ENCODE data around the gene TSN.
A peak's percentile ranks its signal among the peaks of the same experiment; 100 is the strongest.
"Not testable (repeated sequence)": the region's sequence is repeated elsewhere in the genome, so short reads cannot be mapped to it uniquely, and the experiment has no call there.

TSN gene

GRCh38 chr2:121734544-121734943 lies 20.9 kb upstream of the TSN start:
- H3K4me1 Mint-ChIP-seq (ENCODE audit: low read depth) = peaks cover 57% of the 10 kb centered on the region
- peak overlapping the region; percentile 98 for H3K4me3 Mint-ChIP-seq
- H3K36me3 Mint-ChIP-seq (ENCODE audit: low read depth) = peaks cover 58% of the 10 kb centered on the region

GRCh38 chr2:121735518-121736074 lies 19.9 kb upstream of the TSN start:
- Mint-ChIP-seq H3K27ac (peak overlapping the region; percentile 94), H3K4me3 (peak overlapping the region; percentile 98), H3K4me1 (ENCODE audit: low read depth) (peaks cover 56% of the 10 kb centered on the region), H3K36me3 (ENCODE audit: low read depth) (peaks cover 49% of the 10 kb centered on the region), H3K27me3 (no peaks in the 10 kb centered on the region), H3K9me3 (no peaks in the 10 kb centered on the region)

More at GRCh38 chr2:121734544-121734943, 20.9 kb upstream of the TSN start:
- H3K9me3 Mint-ChIP-seq, H3K27me3 Mint-ChIP-seq: not testable (repeated sequence)
- peak overlapping the region; percentile 49 for H3K27ac Mint-ChIP-seq

GRCh38 chr2:121736140-121736461 lies 19.4 kb upstream of the TSN start:
- Mint-ChIP-seq H3K4me3 (peak overlapping the region; percentile 98), H3K36me3 (ENCODE audit: low read depth) (peaks cover 44% of the 10 kb centered on the region), H3K9me3 (no peaks in the 10 kb centered on the region), H3K4me1 (ENCODE audit: low read depth) (peaks cover 51% of the 10 kb centered on the region), H3K27me3 (no peaks in the 10 kb centered on the region), H3K27ac (peak overlapping the region; percentile 94)

GRCh38 chr2:121736462-121737336 lies 18.8 kb upstream of the TSN start, which contains the start of gene NIFK:
NIFK (minus strand) TSS chr2:121736875; CDS start chr2:121736850, 25 bp downstream.
- Mint-ChIP-seq H3K27ac (peak within 1 kb of the TSS; percentile 94), H3K9me3 (no peaks in the 10 kb centered on the region), H3K4me3 (peak within 1 kb of the TSS; percentile 98), H3K27me3 (no peaks in the 10 kb centered on the region), H3K36me3 (ENCODE audit: low read depth) (peaks cover 38% of the 10 kb centered on the region), H3K4me1 (ENCODE audit: low read depth) (peaks cover 45% of the 10 kb centered on the region)

- H3K4me3 Mint-ChIP-seq = no peak overlapping the region
- peaks cover 8% of the 10 kb centered on the region for H3K36me3 Mint-ChIP-seq (ENCODE audit: low read depth)
- no peaks in the 10 kb centered on the region for H3K27me3 Mint-ChIP-seq
- no peak overlapping the region for H3K27ac Mint-ChIP-seq
- H3K9me3 Mint-ChIP-seq = no peaks in the 10 kb centered on the region
- peaks cover 32% of the 10 kb centered on the region for H3K4me1 Mint-ChIP-seq (ENCODE audit: low read depth)
Observed at GRCh38 chr2:121740973-121741372, 14.5 kb upstream of the TSN start.

- Mint-ChIP-seq H3K36me3 (ENCODE audit: low read depth) (peaks cover 3% of the 10 kb centered on the region), H3K9me3 (no peaks in the 10 kb centered on the region), H3K4me1 (ENCODE audit: low read depth) (peaks cover 36% of the 10 kb centered on the region), H3K27ac (peak overlapping the region; percentile 3), H3K27me3 (no peaks in the 10 kb centered on the region), H3K4me3 (no peak overlapping the region)
Observed at GRCh38 chr2:121741450-121741849, 14.0 kb upstream of the TSN start.

GRCh38 chr2:121746071-121746578 lies 9.3 kb upstream of the TSN start:
- H3K9me3 Mint-ChIP-seq = no peaks in the 10 kb centered on the region
- no peaks in the 10 kb centered on the region for H3K27me3 Mint-ChIP-seq
- H3K36me3 Mint-ChIP-seq (ENCODE audit: low read depth) = no peaks in the 10 kb centered on the region
- H3K4me1 Mint-ChIP-seq (ENCODE audit: low read depth) = peaks cover 28% of the 10 kb centered on the region
- H3K27ac Mint-ChIP-seq = peak overlapping the region; percentile 90
- H3K4me3 Mint-ChIP-seq = peak overlapping the region; percentile 24

- Mint-ChIP-seq H3K4me3 (no peak overlapping the region), H3K27ac (no peak overlapping the region), H3K36me3 (ENCODE audit: low read depth) (no peaks in the 10 kb centered on the region), H3K4me1 (ENCODE audit: low read depth) (peaks cover 28% of the 10 kb centered on the region), H3K9me3 (no peaks in the 10 kb centered on the region), H3K27me3 (no peaks in the 10 kb centered on the region)
Observed at GRCh38 chr2:121748202-121748601, 7.2 kb upstream of the TSN start.

GRCh38 chr2:121754851-121755236 lies 607 bp upstream of the TSN start:
- no peaks in the 10 kb centered on the region for H3K9me3 Mint-ChIP-seq
- H3K27ac Mint-ChIP-seq = peak overlapping the region; percentile 97
- H3K36me3 Mint-ChIP-seq (ENCODE audit: low read depth) = peaks cover 25% of the 10 kb centered on the region
- peaks cover 42% of the 10 kb centered on the region for H3K4me1 Mint-ChIP-seq (ENCODE audit: low read depth)
- H3K4me3 Mint-ChIP-seq = peak overlapping the region; percentile 91
- no peaks in the 10 kb centered on the region for H3K27me3 Mint-ChIP-seq

GRCh38 chr2:121764681-121765228 lies 9.3 kb downstream of the TSN start:
- H3K27ac Mint-ChIP-seq = peak overlapping the region; percentile 50
- peaks cover 7% of the 10 kb centered on the region for H3K4me1 Mint-ChIP-seq (ENCODE audit: low read depth)
- no peak overlapping the region for H3K4me3 Mint-ChIP-seq
- no peaks in the 10 kb centered on the region for H3K27me3 Mint-ChIP-seq
- H3K9me3 Mint-ChIP-seq = no peaks in the 10 kb centered on the region
- H3K36me3 Mint-ChIP-seq (ENCODE audit: low read depth) = peaks cover 78% of the 10 kb centered on the region

GRCh38 chr2:121766624-121767023 lies 11.2 kb downstream of the TSN start:
- Mint-ChIP-seq H3K9me3 (no peaks in the 10 kb centered on the region), H3K4me3 (no peak overlapping the region), H3K27me3 (no peaks in the 10 kb centered on the region), H3K27ac (no peak overlapping the region), H3K4me1 (ENCODE audit: low read depth) (no peaks in the 10 kb centered on the region), H3K36me3 (ENCODE audit: low read depth) (peaks cover 63% of the 10 kb centered on the region)

GRCh38 chr2:121768143-121768755 lies 12.8 kb downstream of the TSN start:
- H3K27ac Mint-ChIP-seq = no peak overlapping the region
- no peak overlapping the region for H3K4me3 Mint-ChIP-seq
- peaks cover 56% of the 10 kb centered on the region for H3K36me3 Mint-ChIP-seq (ENCODE audit: low read depth)
- H3K4me1 Mint-ChIP-seq (ENCODE audit: low read depth) = no peaks in the 10 kb centered on the region
- no peaks in the 10 kb centered on the region for H3K9me3 Mint-ChIP-seq
- H3K27me3 Mint-ChIP-seq = no peaks in the 10 kb centered on the region

- Mint-ChIP-seq H3K27me3 (no peaks in the 10 kb centered on the region), H3K4me3 (no peak overlapping the region), H3K9me3 (no peaks in the 10 kb centered on the region), H3K27ac (peak overlapping the region; percentile 14), H3K36me3 (ENCODE audit: low read depth) (peaks cover 19% of the 10 kb centered on the region), H3K4me1 (ENCODE audit: low read depth) (no peaks in the 10 kb centered on the region)
Observed at GRCh38 chr2:121771976-121772742, 16.7 kb downstream of the TSN start.

- no peaks in the 10 kb centered on the region for H3K4me1 Mint-ChIP-seq (ENCODE audit: low read depth)
- H3K4me3 Mint-ChIP-seq = no peak overlapping the region
- H3K27me3 Mint-ChIP-seq = no peaks in the 10 kb centered on the region
- no peaks in the 10 kb centered on the region for H3K9me3 Mint-ChIP-seq
- peaks cover 8% of the 10 kb centered on the region for H3K36me3 Mint-ChIP-seq (ENCODE audit: low read depth)
- H3K27ac Mint-ChIP-seq = no peak overlapping the region
Observed at GRCh38 chr2:121774235-121774634, 18.8 kb downstream of the TSN start.

Measured in stimulated activated naive CD8-positive, alpha-beta T cell treated with anti-CD3 and anti-CD28 coated beads, Interleukin-15, Interleukin-2, amounts not matched to agents 100 ng/mL and 50 ng/mL, for 24 hours (primary cell).